ENCODE results near the gene SHC4. TPM values are rescaled to one million over a fixed set of nuclear protein-coding genes. Genes with fewer than 3 reads are reported as not detected.

Gene SHC4
- total RNA-seq, 2 donors from 2014 or later = 0.29 to 0.58 TPM

GRCh38 chr15:48939648-48940047 lies 24.1 kb downstream of the SHC4 start:
- no peak for DNase-seq
- Histone ChIP-seq H3K4me3 (ENCODE audit: low read length) (no peak overlapping the region), H3K4me1 (ENCODE audit: control insufficient read depth, insufficient read depth, low read length) (no peaks in the 10 kb centered on the region), H3K27ac (ENCODE audit: low read depth, low read length) (no peak overlapping the region), H3K9ac (ENCODE audit: extremely low read depth, low read length, poor library complexity, severe bottlenecking) (no peak overlapping the region), H3K9me3 (ENCODE audit: control insufficient read depth, low read length) (no peaks in the 10 kb centered on the region), H3K27me3 (ENCODE audit: control insufficient read depth, insufficient read depth, low read length, poor library complexity, severe bottlenecking) (peaks cover 6% of the 10 kb centered on the region), H3K36me3 (ENCODE audit: control insufficient read depth, insufficient read depth, low read length) (no peaks in the 10 kb centered on the region)
- H3K27ac Mint-ChIP-seq = no peak overlapping the region
- no peak overlapping the region for H3K4me3 Mint-ChIP-seq
- H3K36me3 Mint-ChIP-seq (ENCODE audit: low read depth) = no peaks in the 10 kb centered on the region
- peaks cover 4% of the 10 kb centered on the region for H3K27me3 Mint-ChIP-seq (ENCODE audit: insufficient read depth)
- WGBS, 2 experiments (ENCODE audit: insufficient coverage in 1 of 2, insufficient read length in 1 of 2) = 88 to 94% methylated on average over 2 to 4 of the region's 4 CpGs
- no peaks in the 10 kb centered on the region for H3K9me3 Mint-ChIP-seq
- no peak for TF ChIP-seq CTCF (conservative IDR thresholded peaks at IDR 0.05)
- H3K4me1 Mint-ChIP-seq = peaks cover 2% of the 10 kb centered on the region

GRCh38 chr15:48937886-48938285 lies 25.8 kb downstream of the SHC4 start:
- 88 to 100% methylated on average over 1 to 2 of the region's 2 CpGs for WGBS, 2 experiments (ENCODE audit: insufficient coverage in 1 of 2, insufficient read length in 1 of 2)
- Mint-ChIP-seq H3K36me3 (ENCODE audit: low read depth) (no peaks in the 10 kb centered on the region), H3K27me3 (ENCODE audit: insufficient read depth) (peaks cover 4% of the 10 kb centered on the region), H3K9me3 (no peaks in the 10 kb centered on the region), H3K27ac (no peak overlapping the region), H3K4me3 (no peak overlapping the region), H3K4me1 (peaks cover 2% of the 10 kb centered on the region)
- Histone ChIP-seq H3K4me1 (ENCODE audit: control insufficient read depth, insufficient read depth, low read length) (no peaks in the 10 kb centered on the region), H3K27ac (ENCODE audit: low read depth, low read length) (no peak overlapping the region), H3K9me3 (ENCODE audit: control insufficient read depth, low read length) (no peaks in the 10 kb centered on the region), H3K4me3 (ENCODE audit: low read length) (no peak overlapping the region), H3K9ac (ENCODE audit: extremely low read depth, low read length, poor library complexity, severe bottlenecking) (no peak overlapping the region), H3K36me3 (ENCODE audit: control insufficient read depth, insufficient read depth, low read length) (no peaks in the 10 kb centered on the region), H3K27me3 (ENCODE audit: control insufficient read depth, insufficient read depth, low read length, poor library complexity, severe bottlenecking) (peaks cover 6% of the 10 kb centered on the region)
- no peak for DNase-seq
- TF ChIP-seq CTCF (conservative IDR thresholded peaks at IDR 0.05) = no peak

- Histone ChIP-seq H3K4me3 (ENCODE audit: low read length) (no peak overlapping the region), H3K27ac (ENCODE audit: low read depth, low read length) (no peak overlapping the region)
Observed at GRCh38 chr15:48936666-48937065, 27.1 kb downstream of the SHC4 start.

More at GRCh38 chr15:48936666-48937065, 27.1 kb downstream of the SHC4 start:
- peaks cover 4% of the 10 kb centered on the region for H3K27me3 Mint-ChIP-seq (ENCODE audit: insufficient read depth)
- H3K4me3 Mint-ChIP-seq = no peak overlapping the region
- H3K27ac Mint-ChIP-seq = no peak overlapping the region
- Histone ChIP-seq H3K36me3 (ENCODE audit: control insufficient read depth, insufficient read depth, low read length) (no peaks in the 10 kb centered on the region), H3K9ac (ENCODE audit: extremely low read depth, low read length, poor library complexity, severe bottlenecking) (no peak overlapping the region), H3K9me3 (ENCODE audit: control insufficient read depth, low read length) (no peaks in the 10 kb centered on the region), H3K4me1 (ENCODE audit: control insufficient read depth, insufficient read depth, low read length) (no peaks in the 10 kb centered on the region), H3K27me3 (ENCODE audit: control insufficient read depth, insufficient read depth, low read length, poor library complexity, severe bottlenecking) (peaks cover 6% of the 10 kb centered on the region)
- peaks cover 2% of the 10 kb centered on the region for H3K4me1 Mint-ChIP-seq
- no peaks in the 10 kb centered on the region for H3K36me3 Mint-ChIP-seq (ENCODE audit: low read depth)
- no peak for TF ChIP-seq CTCF (conservative IDR thresholded peaks at IDR 0.05)
- DNase-seq = no peak
- H3K9me3 Mint-ChIP-seq = no peaks in the 10 kb centered on the region
- 89% methylated on average over 1 of the region's 1 CpG; no CpG with 5 or more reads in 1 of the 2 experiments for WGBS, 2 experiments (ENCODE audit: insufficient coverage in 1 of 2, insufficient read length in 1 of 2)

Measured in endodermal cell (in vitro differentiated cells).